OCI-M2 (cell line): ENCODE measurements around the gene COQ2.
A peak's percentile ranks its signal among the peaks of the same experiment; 100 is the strongest.
"Not testable (repeated sequence)": the region's sequence is repeated elsewhere in the genome, so short reads cannot be mapped to it uniquely, and the experiment has no call there.

Experiments
- DNase-seq: peaks from one replicate; lab custom pipeline; 2025; ENCODE audit not compliant: unreplicated experiment; lab: John Stamatoyannopoulos, UW

Gene COQ2

GRCh38 chr4:83284193-83285054, at the start of gene COQ2:
COQ2 (minus strand) TSS chr4:83284798; CDS start chr4:83284764, 34 bp downstream.
- DNase-seq: peak; percentile 57

- DNase-seq: no peak
These were observed 47.4 kb upstream of the COQ2 start for GRCh38 chr4:83331956-83332355.

GRCh38 chr4:83329521-83330110, 45.0 kb upstream of the COQ2 start:
- DNase-seq: no peak

- no peak for DNase-seq
These were observed 44.1 kb upstream of the COQ2 start for GRCh38 chr4:83328521-83329187.

DNA sequence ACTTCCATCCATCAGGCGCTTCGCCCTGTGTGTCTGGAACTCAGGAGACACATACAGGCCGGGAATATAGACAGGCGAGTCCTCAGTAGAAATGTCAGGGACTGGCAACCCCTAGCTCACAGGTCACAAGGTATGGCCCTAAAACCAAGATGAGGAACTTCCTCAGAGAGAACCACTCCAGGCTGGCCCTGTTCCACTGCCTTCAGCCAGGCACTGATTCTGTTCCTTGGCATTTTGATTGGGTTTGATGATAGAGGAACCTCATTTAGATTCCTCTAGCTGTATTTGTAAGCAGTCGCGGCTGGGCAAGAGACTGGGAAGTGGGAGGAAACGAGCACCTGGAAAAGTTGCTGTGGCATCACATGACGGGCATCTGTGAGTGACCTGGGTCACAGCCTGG, 41.9 kb upstream of the COQ2 start:
- DNase-seq: no peak

GRCh38 chr4:83325306-83325705, 40.7 kb upstream of the COQ2 start:
- not testable (repeated sequence) for DNase-seq

GRCh38 chr4:83323136-83323535, 38.5 kb upstream of the COQ2 start:
- DNase-seq: no peak

DNA sequence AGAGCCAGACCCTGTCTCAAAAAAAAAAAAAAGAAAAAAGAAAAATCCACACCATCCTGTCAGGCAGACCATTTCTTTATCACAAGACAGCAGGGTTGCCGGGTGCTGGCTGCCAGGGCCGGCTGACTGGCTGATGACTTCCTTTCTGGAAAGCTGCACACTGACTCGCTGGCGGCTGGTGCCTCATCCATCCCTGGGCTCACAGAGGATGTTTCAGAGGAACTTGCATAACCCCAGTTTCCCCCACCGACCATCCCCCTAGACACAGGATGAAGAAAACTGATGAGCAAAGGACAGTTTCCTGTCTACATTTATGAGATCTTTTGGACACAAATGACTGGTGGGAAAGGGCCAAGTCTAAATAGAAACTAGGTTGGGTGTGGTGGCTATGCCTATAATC, 36.0 kb upstream of the COQ2 start:
- DNase-seq: no peak

DNA sequence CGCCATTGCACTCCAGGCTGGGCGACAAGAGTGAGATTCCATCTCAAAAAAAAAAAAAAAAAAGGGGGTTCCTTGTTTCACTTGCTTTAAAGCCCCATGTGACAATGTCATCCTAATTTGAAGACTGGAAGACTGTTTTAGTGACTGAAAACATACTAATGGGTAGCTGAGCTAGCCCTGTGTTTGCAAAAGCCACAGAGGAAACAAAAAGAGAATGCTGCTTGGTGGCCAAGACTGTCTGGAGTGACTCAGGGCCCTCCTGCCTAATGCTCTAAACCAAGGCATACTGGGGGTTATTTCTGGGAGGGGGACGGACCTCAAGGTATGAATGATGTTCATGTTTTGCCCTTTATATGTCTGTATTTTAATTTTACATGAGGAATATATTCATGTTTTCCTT, 34.1 kb upstream of the COQ2 start:
- DNase-seq: no peak

- DNase-seq: no peak
These were observed 33.1 kb upstream of the COQ2 start for GRCh38 chr4:83317671-83318070.

DNA sequence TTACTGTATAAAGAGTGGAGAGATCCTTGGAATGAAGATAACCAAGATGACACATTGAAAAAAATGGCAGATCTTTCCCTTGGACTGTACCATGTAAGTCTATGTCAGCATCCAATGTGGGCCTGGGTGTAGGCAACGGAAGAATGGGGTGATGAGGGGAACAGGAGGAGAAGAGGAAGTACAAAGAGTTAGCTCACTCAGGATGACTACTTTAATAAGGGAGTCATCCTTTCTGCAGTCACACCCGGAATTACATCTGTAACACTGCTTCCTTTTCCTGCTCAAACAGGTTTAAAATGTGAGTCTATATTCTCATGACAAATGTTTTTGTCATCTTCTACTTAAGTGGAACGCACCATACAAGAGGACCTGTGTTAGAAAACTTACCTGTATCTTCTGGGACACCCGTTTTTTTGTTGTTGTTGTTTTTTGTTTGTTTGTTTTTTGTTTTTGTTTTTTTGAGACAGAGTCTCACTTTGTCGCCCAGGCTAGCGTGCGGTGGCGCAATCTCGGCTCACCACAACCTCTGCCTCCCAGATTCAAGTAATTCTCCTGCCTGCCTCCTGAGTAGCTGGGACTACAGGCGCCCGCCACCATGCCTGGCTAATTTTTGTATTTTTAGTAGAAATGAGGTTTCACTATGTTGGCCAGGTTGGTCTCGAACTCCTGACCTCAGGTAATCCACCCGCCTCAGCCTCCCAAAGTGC, 32.0 kb upstream of the COQ2 start:
- no peak for DNase-seq

DNA sequence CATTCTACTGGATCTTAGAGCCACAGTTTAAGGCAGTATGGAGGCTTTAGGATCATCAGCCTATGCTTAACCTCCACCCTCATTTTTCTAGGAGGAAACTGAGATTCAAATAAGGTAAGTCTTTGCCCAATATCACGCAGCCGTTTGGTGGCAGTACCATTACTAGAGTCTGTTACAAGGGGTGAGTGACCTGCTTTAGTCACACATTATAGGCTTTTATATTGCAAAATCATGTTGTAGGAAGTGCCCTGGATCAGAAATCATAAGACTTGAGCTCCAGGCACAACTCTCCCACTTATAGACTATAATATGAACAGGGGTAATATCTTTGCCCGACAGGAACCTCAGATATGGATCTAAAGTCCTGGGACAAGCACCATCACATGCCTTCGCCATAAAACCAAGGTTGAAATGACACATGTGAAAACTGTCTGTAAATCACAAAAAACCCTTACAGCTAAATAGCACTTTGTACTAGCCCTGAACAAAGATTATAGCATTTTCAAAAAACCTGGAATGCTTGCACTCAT, 30.8 kb upstream of the COQ2 start:
- no peak for DNase-seq

DNA sequence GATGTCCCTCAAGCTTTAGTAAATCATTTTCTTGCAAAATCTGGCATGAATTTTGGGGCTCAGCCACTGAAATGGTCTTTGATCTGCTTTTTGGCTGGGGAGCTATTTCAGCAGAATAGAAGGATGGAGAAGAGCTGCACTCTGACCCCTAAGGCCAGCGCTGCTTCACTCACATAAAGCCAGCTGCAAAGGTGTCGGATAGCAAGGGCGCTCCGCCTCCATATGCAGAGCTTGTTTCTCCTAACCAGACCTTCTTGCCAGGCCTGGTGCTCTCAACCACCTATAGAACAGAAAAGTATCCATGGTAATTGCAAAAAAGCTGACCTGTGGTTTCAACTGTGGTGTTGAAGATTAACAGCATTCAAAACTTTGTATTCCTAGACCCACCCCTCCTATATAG, 24.1 kb upstream of the COQ2 start:
- no peak for DNase-seq

DNA sequence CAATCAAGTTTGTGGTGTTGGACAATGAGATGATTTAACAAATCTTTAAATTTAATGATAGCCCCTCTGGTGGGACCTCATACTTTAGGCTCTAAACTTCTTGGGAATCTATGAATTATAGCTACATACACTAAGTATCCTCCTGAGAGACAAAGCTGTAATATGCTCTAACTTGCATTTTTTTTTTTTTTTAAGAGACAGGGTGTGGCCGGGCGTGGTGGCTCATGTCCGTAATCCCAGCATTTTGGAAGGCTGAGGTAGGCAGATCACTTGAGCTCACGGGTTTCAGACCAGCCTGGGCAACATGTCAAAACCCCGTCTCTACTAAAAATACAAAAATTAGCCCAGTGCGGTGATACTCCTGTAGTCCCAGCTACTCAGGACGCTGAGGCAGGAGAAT, 23.3 kb upstream of the COQ2 start:
- no peak for DNase-seq

GRCh38 chr4:83305187-83305586, 20.6 kb upstream of the COQ2 start:
- DNase-seq: no peak

GRCh38 chr4:83297548-83298260, 13.1 kb upstream of the COQ2 start:
- no peak for DNase-seq

DNA sequence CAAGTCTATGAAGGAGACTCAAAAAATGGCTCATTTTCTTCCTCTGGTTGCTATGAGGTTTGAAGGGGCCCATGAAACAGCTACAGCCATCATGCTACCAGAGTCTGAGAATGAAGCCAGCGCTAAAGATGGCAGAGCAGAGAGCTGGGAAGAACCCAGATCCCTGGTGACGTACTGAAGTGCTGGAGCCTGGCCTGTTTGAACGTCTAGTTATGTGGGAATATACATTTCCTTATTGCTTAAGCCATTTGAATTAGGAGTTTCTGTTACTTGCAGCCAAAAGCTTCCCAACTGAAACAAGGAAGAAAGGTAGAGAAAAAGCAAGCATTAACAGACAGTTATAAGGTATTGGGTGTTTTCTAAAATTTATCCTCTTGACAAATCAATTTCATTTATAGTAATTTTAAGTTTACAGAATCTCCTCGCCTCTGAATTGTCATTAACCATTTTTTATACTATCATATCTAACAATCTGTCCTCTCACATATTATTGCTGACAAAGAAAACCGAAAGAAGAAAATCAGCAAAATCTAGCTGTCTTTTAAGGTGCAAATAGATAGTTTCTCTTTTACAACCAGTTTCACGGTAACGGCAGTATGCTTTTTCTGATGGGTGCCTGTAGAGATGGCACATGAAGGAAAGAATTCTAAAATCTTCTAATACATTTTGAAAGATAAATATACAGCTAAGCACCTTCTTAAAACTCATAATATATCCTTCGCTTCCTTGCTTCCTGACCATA, 8.9 kb upstream of the COQ2 start:
- no peak for DNase-seq

DNA sequence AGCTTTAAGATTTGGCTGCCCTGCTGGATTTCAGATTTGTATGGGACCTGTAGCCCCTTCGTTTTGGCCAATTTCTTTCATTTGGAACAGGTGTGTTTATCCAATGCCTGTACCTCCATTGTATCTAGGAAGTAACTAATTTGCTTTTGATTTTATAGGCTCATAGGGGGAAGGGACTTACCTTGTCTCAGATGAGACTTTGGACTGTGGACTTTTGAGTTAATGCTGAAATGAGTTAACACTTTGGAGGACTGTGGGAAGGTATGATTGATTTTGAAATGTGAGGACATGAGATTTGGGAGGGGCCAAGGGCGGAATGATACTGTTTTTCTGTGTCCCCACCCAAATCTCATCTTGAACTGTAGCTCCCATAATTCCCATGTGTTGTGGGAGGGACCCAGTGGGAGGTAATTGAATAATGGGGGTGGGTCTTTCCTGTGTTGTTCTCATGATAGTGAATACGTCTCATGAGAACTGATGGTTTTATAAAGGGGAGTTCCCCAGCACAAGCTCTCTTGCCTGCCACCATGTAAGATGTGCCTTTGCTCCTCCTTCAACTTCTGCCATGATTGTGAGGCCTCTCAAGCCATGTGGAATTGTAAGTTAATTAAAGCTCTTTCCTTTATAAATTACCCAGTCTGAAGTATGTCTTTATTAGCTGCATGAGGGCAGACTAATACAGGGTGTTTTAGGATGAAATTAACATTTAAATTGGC, 5.6 kb upstream of the COQ2 start:
- not testable (repeated sequence) for DNase-seq

GRCh38 chr4:83288381-83288780, 3.8 kb upstream of the COQ2 start:
- not testable (repeated sequence) for DNase-seq
